Activated naive CD4-positive, alpha-beta T cell treated with anti-CD3 and anti-CD28 coated beads, Interleukin-2, amount 50 U/mL, for 16 hours (primary cell): ENCODE results near the gene TMA16.
"Not testable (repeated sequence)": the region's sequence is repeated elsewhere in the genome, so short reads cannot be mapped to it uniquely, and the experiment has no call there.

Experiments
- DNase-seq: peaks from one replicate; pipeline ENCODE4 v3.0.0-alpha.2; 2020

Gene TMA16

GRCh38 chr4:163523791-163524365, 29.4 kb downstream of the TMA16 start:
- DNase-seq, result no peak

GRCh38 chr4:163525982-163526381, 31.5 kb downstream of the TMA16 start:
- no peak for DNase-seq

DNA sequence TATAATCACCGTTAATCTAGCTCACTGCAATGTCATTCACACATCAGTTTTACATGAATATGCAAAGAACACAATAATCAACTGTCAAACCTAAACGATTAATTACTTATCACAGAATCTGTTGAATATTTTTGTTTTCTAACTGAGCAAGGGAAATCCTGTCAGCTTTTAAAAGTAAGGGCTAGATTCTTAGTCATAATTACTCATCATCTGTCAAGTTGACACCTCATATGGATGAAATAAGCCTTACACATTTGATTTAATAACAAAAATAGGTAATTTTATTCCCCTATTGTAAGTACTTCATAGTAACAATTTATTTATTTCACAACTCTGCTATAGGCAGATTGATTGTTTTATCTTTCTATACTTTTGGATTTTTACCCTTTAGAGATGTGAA, 32.7 kb downstream of the TMA16 start:
- DNase-seq, result no peak

DNA sequence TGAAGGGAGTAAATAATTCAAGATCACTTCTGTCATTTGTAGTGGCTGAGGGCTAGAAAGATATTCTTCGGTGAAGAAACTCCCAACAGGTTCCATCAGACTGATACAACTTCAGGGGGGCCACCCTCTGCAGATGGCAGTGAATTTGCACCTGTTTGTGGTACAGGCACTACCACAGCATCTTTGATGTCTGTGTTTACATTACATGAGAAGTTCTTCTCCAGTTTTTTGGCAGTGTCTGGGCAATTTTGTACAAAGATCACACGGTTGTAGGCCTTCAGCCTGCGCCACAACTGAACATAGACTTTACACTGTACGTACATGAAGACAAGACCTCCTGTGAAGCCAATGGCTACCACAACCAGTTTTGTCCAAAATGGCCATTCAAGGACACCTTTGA, 34.2 kb downstream of the TMA16 start:
- DNase-seq, result no peak

DNA sequence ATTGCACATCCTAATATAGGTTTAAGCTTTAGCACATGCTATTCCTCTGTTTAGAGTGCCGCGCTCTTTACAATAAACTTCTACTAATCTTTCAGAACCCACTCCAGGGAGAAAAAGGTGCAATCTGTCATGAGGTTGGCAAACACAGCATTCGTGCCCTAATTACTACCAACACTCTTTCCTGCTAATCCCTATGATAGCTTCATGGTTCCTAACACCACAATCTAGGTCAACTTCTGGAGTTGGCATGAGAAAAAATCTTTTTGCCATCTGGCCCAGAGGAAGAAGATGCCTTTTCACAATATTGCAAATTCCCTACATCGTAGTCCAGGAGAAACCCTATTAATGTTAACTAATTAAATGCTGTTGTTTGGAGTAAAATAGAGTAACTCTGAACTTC, 39.6 kb downstream of the TMA16 start:
- no peak for DNase-seq

DNA sequence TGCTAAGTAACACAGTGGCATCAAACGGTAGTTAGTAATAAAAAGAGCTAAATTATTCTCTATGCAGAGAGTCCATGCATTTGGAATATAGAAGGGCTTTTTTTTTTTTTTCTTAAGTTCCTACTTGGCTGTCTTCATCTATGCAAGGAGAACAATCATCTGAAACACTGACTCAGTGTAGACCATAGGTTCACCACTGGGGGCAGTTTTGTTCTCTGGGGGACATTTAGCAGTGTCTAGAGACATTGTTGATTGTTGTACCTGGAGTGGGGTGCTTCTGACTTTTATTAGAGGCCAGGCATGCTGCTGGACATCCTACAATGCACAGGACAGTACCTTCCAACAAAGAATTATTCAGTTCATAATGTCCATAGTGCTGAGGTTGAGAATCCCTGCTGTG, 41.2 kb downstream of the TMA16 start:
- DNase-seq, result no peak

GRCh38 chr4:163536091-163536490, 41.6 kb downstream of the TMA16 start:
- DNase-seq, result no peak

- no peak for DNase-seq
Measured at GRCh38 chr4:163537114-163537513, 42.6 kb downstream of the TMA16 start.

DNA sequence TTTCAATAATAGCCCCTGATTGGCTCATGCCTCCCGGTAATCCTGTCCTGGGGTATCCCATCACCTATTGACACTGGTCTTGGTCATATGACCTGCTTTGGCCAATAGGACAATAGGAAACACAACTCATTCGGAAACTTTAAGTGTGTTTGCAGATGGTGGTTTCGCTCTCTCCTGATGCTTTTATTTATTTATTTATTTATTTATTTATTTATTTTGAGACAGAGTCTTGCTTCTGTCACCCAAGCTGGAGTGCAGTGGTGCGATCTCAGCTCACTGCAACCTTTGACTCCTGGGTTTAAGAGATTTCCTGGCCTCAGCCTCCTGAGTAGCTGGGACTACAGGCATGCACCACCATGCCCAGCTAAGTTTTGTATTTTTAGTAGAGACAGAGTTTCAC, 44.3 kb downstream of the TMA16 start:
- DNase-seq, result not testable (repeated sequence)

GRCh38 chr4:163540448-163540847, 46.0 kb downstream of the TMA16 start:
- DNase-seq, result no peak

- no peak for DNase-seq
Measured at GRCh38 chr4:163540977-163541376, 46.5 kb downstream of the TMA16 start.

GRCh38 chr4:163542275-163542674, 47.8 kb downstream of the TMA16 start:
- DNase-seq, result no peak

GRCh38 chr4:163544407-163545038, 50.0 kb downstream of the TMA16 start:
- peak; percentile 57 for DNase-seq

DNA sequence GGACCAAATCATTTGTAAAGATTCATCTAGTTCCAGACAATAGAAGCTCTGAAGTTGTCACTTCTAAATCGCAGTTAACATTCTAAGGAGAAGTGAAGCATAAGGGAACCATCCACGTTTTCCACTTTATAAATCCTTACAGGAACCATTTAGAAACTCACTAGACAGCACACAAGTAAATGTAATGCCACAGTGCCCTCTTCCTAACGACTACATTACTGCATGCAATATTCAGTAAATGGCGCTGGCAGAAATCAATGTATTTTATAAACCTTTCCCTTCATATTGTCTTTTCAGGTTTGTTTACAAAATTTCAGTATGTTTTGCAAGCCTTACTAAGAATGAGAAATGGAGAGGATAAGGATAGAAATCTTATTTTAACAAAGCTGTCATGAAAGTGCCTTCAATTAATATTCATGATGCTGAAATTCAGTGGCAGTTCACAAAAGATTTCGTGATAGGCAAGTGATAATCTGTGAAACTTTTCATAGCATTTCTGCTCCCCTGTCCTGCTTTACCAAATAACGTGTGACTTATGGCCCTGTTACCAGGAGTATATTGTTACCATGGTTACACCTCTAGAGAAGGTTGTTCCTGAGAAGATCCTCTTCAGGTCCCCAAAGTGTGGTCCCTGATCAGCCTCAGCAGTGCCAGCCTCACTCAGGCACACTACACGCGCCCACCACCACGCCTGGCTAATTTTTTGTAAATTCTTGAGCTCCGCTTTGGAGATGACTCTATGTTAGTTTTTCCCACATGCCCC, 54.2 kb downstream of the TMA16 start:
- no peak for DNase-seq

- no peak for DNase-seq
Measured at GRCh38 chr4:163550869-163551267, 56.4 kb downstream of the TMA16 start.

DNA sequence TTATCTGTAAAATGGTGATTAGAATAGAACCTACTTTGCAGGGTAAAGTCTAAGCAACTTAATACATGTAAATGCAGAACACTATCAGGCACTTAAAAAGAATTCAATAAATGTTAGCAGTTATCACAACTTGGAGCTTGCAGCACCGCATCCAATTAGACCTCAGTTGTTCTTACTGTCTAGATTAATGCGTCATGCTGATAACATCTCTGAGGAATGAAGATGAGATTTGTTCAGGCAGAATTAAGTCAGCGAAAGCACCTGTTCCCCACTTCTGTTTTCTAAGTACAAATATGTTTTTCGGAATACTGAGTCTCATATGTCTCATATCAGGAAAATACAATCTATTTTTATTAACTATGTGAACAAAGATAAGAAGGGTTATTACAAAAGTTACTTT, 58.7 kb downstream of the TMA16 start:
- no peak for DNase-seq

DNA sequence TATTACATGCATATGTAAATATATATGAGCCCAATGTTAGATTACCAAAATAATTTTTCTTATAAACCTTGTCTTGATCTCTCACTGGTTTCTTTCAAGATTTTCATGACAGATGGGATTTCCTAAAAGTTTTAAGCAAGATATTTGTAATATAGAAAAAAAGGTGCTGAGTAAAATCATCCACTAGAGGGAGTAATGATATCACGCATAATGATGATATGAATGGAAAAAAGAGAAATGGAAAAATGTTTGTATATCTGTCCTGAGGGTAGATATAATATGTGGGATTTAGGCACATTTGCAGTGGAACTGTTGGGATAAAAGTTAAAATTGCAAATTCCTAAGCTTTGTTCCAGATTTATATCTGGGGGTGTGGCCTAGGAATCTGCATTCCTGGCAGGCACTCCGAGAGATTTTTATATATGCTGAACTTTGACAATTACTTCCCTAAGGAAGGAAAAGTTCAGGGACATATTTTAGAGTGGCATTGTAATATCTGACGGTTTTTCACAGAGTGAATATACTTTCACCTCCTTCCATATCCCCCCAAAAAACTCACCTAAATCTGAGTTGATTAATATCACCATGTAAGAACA, 60.5 kb downstream of the TMA16 start:
- no peak for DNase-seq

DNA sequence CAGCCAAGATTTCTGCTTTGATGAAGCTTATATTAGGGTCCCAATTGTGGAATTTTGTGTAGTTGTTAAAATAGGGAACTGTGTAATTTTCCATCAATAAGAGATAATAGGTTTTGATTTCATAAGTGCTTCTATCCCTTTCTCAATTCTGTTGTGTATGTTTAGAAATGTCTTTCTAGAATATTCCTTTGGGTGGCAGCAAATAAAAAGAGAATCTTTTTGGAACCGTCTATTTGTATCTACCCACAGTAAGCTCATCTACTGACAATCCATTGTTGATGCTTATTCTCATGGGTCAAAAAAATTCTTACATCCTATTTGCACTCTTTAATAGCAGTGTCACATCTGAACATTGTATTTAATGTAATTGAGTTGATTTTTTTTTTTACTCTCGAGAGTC, 61.7 kb downstream of the TMA16 start:
- DNase-seq, result no peak

DNA sequence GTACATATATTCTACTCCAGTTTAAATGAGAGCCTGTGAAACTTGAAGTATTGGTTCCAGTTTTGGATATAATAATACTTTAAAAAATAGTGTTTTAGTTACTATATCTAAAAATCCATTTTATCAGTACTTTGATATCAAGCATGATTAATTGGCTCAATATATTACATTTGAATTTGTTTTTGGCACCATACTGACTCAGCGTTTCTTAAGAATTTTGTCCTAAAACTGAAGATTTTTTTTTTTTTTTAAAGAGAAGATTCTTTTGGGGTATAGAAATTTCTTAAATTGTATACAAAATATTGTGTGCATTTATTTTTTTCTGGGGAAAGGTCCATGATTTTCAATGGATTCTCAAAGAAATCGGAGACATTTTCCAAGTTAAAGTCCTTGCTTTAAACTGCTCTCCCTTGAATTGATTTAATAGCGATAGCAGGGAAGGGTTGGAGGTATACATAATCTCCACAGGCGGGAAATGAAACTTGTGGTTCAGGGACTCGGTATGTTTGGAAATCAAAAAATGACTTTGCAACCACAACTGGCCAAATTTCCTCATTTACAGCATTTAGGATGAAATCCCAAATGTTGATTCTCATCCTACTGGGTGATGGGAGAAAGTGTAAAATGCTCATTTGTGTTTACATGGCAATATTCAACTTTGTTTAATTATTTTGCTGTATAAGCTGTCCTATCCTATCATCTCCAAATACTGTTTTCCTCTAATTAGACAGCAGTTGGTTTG, 62.3 kb downstream of the TMA16 start:
- no peak for DNase-seq

DNA sequence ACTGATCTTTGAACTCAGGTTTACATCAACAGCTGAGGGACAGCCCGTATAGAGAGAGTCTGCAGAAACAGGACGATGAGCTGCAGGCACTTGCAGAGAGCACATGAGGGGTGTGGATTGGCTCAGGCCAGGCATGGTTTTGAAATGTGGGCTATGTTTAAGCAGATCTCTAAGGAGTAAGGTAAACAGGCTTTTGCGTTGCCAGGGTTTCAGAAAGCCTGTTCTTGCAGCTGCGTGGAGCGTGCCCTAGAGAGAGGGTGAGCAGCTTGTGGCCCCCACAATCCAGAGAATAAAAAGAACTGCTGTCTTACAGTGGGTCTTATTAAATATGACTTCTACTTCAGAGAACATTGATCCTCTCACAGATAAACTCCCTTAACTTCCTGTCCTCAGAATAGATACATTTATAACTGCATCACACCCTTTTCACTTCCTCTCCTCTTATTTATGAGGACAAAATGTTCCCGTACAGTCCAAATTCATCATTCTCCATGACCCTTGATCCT, 64.1 kb downstream of the TMA16 start:
- DNase-seq, result no peak

DNA sequence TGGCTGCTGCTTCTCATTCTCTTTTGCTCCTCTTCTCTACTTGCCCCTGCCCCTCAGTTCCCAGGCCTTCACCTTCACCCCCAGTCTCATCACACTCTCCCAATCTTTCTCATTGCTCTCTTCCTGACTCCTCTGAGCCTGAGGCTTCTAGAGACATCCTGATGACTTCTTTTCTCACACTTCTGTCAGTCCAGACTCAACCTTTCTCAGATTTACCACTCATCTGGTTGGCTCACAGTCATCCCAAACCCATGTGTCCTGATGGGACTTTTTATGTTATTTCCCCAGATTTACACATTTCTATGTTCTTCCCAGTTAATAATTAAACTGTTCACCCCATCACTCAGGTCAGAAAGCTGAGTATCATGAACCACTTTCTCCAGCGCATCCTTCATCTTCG, 68.0 kb downstream of the TMA16 start:
- DNase-seq, result no peak

GRCh38 chr4:163563592-163563991, 69.1 kb downstream of the TMA16 start:
- no peak for DNase-seq

- no peak for DNase-seq
Measured at GRCh38 chr4:163564221-163564720, 69.8 kb downstream of the TMA16 start.
